Panc1 (cell line): ENCODE measurements around the gene OMA1.

ENCODE experiments used
- TCF7L2 ChIP-seq: IDR thresholded peaks from 2 replicates; pipeline ENCODE4 v1.6.1; 2011; ENCODE audit warnings: mild to moderate bottlenecking, low read depth, low read length, inconsistent platforms
- TF ChIP-seq, protein P1 (sequence below): fragments of 450-650 bp; IDR thresholded peaks from 2 replicates; pipeline ENCODE4 v1.5.1; 2017; ENCODE audit warnings: mild to moderate bottlenecking
- TF ChIP-seq, protein P2 (sequence below), 2 experiments: IDR thresholded peaks; 2 replicates each; pipeline ENCODE4 v1.6.1; 2011 to 2012; ENCODE audit warnings: low read depth in 2 of 2, control low read depth in 1 of 2, low read length in 1 of 2, mild to moderate bottlenecking in 1 of 2, moderate library complexity in 1 of 2; ENCODE audit not compliant: insufficient read depth in 1 of 2

DNA sequence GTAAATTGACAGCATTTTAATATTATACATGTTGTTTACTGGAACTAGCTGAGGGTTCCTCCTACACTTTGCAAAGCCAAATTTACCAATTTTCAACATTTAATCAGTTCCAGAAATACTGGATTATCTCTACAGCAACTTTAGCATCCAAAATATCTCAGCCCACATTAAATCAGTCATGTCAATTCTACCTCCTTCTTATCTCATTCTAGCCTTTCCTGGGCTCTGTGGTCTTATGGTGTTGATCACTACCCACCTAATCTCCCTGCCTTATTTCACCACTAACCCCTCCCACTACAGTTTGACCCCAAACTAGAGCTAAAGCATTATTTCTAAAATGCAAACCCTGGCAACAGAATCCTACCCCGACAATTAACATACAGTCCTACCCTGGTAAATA, 3.3 kb downstream of the OMA1 start:
- TF ChIP-seq, protein P1, sequence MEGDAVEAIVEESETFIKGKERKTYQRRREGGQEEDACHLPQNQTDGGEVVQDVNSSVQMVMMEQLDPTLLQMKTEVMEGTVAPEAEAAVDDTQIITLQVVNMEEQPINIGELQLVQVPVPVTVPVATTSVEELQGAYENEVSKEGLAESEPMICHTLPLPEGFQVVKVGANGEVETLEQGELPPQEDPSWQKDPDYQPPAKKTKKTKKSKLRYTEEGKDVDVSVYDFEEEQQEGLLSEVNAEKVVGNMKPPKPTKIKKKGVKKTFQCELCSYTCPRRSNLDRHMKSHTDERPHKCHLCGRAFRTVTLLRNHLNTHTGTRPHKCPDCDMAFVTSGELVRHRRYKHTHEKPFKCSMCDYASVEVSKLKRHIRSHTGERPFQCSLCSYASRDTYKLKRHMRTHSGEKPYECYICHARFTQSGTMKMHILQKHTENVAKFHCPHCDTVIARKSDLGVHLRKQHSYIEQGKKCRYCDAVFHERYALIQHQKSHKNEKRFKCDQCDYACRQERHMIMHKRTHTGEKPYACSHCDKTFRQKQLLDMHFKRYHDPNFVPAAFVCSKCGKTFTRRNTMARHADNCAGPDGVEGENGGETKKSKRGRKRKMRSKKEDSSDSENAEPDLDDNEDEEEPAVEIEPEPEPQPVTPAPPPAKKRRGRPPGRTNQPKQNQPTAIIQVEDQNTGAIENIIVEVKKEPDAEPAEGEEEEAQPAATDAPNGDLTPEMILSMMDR, result no peak
- TF ChIP-seq, protein P2, sequence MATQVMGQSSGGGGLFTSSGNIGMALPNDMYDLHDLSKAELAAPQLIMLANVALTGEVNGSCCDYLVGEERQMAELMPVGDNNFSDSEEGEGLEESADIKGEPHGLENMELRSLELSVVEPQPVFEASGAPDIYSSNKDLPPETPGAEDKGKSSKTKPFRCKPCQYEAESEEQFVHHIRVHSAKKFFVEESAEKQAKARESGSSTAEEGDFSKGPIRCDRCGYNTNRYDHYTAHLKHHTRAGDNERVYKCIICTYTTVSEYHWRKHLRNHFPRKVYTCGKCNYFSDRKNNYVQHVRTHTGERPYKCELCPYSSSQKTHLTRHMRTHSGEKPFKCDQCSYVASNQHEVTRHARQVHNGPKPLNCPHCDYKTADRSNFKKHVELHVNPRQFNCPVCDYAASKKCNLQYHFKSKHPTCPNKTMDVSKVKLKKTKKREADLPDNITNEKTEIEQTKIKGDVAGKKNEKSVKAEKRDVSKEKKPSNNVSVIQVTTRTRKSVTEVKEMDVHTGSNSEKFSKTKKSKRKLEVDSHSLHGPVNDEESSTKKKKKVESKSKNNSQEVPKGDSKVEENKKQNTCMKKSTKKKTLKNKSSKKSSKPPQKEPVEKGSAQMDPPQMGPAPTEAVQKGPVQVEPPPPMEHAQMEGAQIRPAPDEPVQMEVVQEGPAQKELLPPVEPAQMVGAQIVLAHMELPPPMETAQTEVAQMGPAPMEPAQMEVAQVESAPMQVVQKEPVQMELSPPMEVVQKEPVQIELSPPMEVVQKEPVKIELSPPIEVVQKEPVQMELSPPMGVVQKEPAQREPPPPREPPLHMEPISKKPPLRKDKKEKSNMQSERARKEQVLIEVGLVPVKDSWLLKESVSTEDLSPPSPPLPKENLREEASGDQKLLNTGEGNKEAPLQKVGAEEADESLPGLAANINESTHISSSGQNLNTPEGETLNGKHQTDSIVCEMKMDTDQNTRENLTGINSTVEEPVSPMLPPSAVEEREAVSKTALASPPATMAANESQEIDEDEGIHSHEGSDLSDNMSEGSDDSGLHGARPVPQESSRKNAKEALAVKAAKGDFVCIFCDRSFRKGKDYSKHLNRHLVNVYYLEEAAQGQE (IDR thresholded peaks at IDR 0.05; ENCODE audit: insufficient read depth in 1 of 2, low read depth in 2 of 2, low read length in 1 of 2), result no peak
- TF ChIP-seq TCF7L2, result no peak
